HEK293 (cell line): ENCODE results near the gene PDK3.

Experiments used
- CTCF ChIA-PET: fragments of 350-600 bp; formaldehyde crosslinking; extraction: SDS; loops from one replicate; lab custom pipeline; 2021; ENCODE audit warnings: antibody characterized with exemption; lab: Yijun Ruan, JAX
- POLR2A ChIA-PET: fragments of 300-600 bp; formaldehyde crosslinking; extraction: SDS; loops from one replicate; lab custom pipeline; 2020; ENCODE audit warnings: antibody characterized with exemption, inconsistent platforms; lab: Yijun Ruan, JAX
- H3K27ac ChIP-seq: fragments of 200-500 bp; sonication (Bioruptor generic); 2 replicates; pipeline ENCODE4 v1.5.1; 2014; ENCODE audit warnings: low read depth, low read length, control low read depth, inconsistent platforms; ENCODE audit errors: extremely low read depth
- H3K36me3 ChIP-seq, 2 experiments: fragments of 200-500 bp in 1 of 2; sonication (Bioruptor generic) in 1 of 2; 1 replicate in 1 of 2; 2 replicates in 1 of 2; pipeline ENCODE4 v1.5.1; 2014 to 2017; ENCODE audit warnings: inconsistent platforms in 2 of 2, low read length in 2 of 2; ENCODE audit not compliant: control insufficient read depth in 2 of 2, insufficient read depth in 1 of 2
- H3K4me1 ChIP-seq: fragments of 200-500 bp; sonication (Bioruptor generic); 2 replicates; pipeline ENCODE4 v1.5.1; 2014; ENCODE audit warnings: mild to moderate bottlenecking, low read length, inconsistent platforms; ENCODE audit not compliant: control insufficient read depth, insufficient read depth
- H3K4me3 ChIP-seq: 2 replicates; pipeline ENCODE4 v1.5.1; 2011; ENCODE audit warnings: low read depth, mild to moderate bottlenecking, control low read depth, low read length, moderate library complexity
- H3K9me3 ChIP-seq: fragments of 200-500 bp; sonication (Bioruptor generic); 2 replicates; pipeline ENCODE4 v1.5.1; 2014; ENCODE audit warnings: low read depth, low read length, inconsistent platforms; ENCODE audit not compliant: control insufficient read depth, insufficient read depth
- EGR2 ChIP-seq: fragments of 450-650 bp; formaldehyde crosslinking; IDR thresholded peaks from 2 replicates; pipeline ENCODE4 v1.5.1; 2016; ENCODE audit warnings: low read depth, missing biosample characterization, missing genetic modification characterization
- GFI1B ChIP-seq: fragments of 450-650 bp; formaldehyde crosslinking; IDR thresholded peaks from 2 replicates; pipeline ENCODE4 v1.5.1; 2016; ENCODE audit warnings: missing biosample characterization, missing genetic modification characterization
- IKZF3 ChIP-seq: fragments of 450-650 bp; IDR thresholded peaks from 2 replicates; pipeline ENCODE4 v1.5.0; 2018; ENCODE audit warnings: missing biosample characterization, mild to moderate bottlenecking, missing genetic modification characterization, moderate library complexity
- KLF1 ChIP-seq: fragments of 450-650 bp; formaldehyde crosslinking; IDR thresholded peaks from 2 replicates; pipeline ENCODE4 v1.5.1; 2016; ENCODE audit warnings: missing biosample characterization, missing genetic modification characterization
- TRIM28 ChIP-seq: IDR thresholded peaks from 2 replicates; pipeline ENCODE4 v1.6.1; 2011; ENCODE audit warnings: low read length, control low read depth, borderline replicate concordance
- TSHZ1 ChIP-seq: fragments of 450-650 bp; formaldehyde crosslinking; IDR thresholded peaks from 2 replicates; pipeline ENCODE4 v1.5.1; 2016; ENCODE audit warnings: missing biosample characterization, missing genetic modification characterization, borderline replicate concordance
- YY1 ChIP-seq: fragments of 450-650 bp; formaldehyde crosslinking; IDR thresholded peaks from 2 replicates; pipeline ENCODE4 v1.5.1; 2018; ENCODE audit warnings: missing biosample characterization, missing genetic modification characterization
- ZBTB26 ChIP-seq: fragments of 450-650 bp; formaldehyde crosslinking; optimal IDR thresholded peaks from 2 replicates; pipeline ENCODE3; 2016; ENCODE audit warnings: missing biosample characterization, mild to moderate bottlenecking, missing genetic modification characterization
- ZNF112 ChIP-seq: fragments of 450-650 bp; formaldehyde crosslinking; IDR thresholded peaks from 2 replicates; pipeline ENCODE4 v1.5.0; 2017; ENCODE audit warnings: missing biosample characterization, missing genetic modification characterization
- ZNF133 ChIP-seq: fragments of 450-650 bp; formaldehyde crosslinking; IDR thresholded peaks from 2 replicates; pipeline ENCODE4 v1.5.1; 2016; ENCODE audit warnings: missing biosample characterization, missing genetic modification characterization
- ZNF174 ChIP-seq: fragments of 450-650 bp; formaldehyde crosslinking; IDR thresholded peaks from 2 replicates; pipeline ENCODE4 v1.5.0; 2017; ENCODE audit warnings: missing biosample characterization, mild to moderate bottlenecking, missing genetic modification characterization
- ZNF335 ChIP-seq: fragments of 450-650 bp; formaldehyde crosslinking; conservative IDR thresholded peaks from 2 replicates; pipeline ENCODE4 v1.5.1; 2016; ENCODE audit warnings: missing biosample characterization, missing genetic modification characterization
- ZNF341 ChIP-seq: fragments of 450-650 bp; formaldehyde crosslinking; IDR thresholded peaks from 2 replicates; pipeline ENCODE4; 2016; ENCODE audit warnings: low read depth, missing biosample characterization, missing genetic modification characterization
- ZNF548 ChIP-seq: fragments of 450-650 bp; formaldehyde crosslinking; IDR thresholded peaks from 2 replicates; pipeline ENCODE4 v1.5.1; 2016; ENCODE audit warnings: missing biosample characterization, missing genetic modification characterization
- ZNF768 ChIP-seq: fragments of 450-650 bp; formaldehyde crosslinking; IDR thresholded peaks from 2 replicates; pipeline ENCODE4 v1.5.1; 2018; ENCODE audit warnings: missing biosample characterization, mild to moderate bottlenecking, missing genetic modification characterization
- TF ChIP-seq, protein P1 (sequence below): fragments of 450-650 bp; formaldehyde crosslinking; IDR thresholded peaks from 2 replicates; pipeline ENCODE4 v1.5.1; 2016; ENCODE audit warnings: missing biosample characterization, missing genetic modification characterization
- TF ChIP-seq, protein P2 (sequence below): fragments of 450-650 bp; formaldehyde crosslinking; IDR thresholded peaks from 2 replicates; pipeline ENCODE4 v1.5.0; 2017; ENCODE audit warnings: missing biosample characterization, missing genetic modification characterization, borderline replicate concordance

Gene PDK3

DNA sequence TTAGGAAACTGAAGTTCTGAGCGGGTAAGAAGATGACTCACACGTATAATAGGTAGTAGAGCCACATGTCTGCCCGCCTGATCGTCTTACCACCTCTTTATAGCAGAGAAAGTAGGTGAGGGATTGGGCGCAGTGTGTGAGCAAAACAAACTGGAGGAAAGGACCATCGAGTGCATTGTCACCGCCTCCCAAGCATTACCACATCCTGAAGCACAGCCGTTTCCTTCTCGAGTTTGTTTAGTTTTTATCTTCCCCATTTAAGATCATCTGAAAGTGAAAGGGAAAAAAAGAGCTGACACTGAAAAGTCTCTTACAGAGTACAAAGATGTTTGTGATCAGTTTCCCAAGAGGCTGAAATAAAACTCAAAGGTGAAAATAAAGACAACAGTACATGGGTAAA, 14.8 kb downstream of the PDK3 start:
- ChIA-PET CTCF (no interaction called here), POLR2A (no interaction called here)
- peaks cover 2% of the 10 kb centered on the region; the same call in 1 of the 2 replicates for H3K4me1 ChIP-seq
- no peak overlapping the region for H3K27ac ChIP-seq
- no peaks in the 10 kb centered on the region for H3K9me3 ChIP-seq
- no peaks in the 10 kb centered on the region for H3K36me3 ChIP-seq
- H3K4me3 ChIP-seq, result no peak overlapping the region
- peak; percentile 52; the same call in 1 of the 2 replicates for TF ChIP-seq ZNF133 (tag by site-specific recombination)
- no peak for TF ChIP-seq KLF1 (tag by site-specific recombination)
- TF ChIP-seq TRIM28, result peak; percentile 72; the same call in 1 of the 2 replicates
- TF ChIP-seq, all 188 proteins: peak for 2

DNA sequence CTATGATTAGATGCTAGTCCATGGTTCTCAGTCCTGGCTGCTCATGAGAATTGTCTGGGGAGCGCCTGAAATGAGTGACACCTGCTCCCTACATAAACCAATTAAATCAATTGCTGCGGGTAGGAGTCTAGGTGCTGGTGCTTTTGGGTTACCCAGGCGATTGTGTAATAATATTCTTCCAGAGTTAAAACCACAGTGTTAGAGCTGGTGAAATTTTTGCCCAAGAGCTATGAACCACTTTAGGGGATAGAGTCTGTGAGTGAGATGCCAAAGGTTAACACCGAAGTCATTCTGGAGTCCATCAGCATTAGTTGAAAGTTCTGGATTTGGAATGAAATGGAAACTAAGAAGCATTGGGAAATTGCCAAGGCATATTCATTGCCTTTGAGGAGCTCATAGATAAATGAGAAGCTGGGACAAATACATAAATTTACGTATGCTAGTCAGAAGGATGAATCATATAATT, 15.3 kb downstream of the PDK3 start:
- Histone ChIP-seq H3K4me3 (no peak overlapping the region), H3K4me1 (peaks cover 2% of the 10 kb centered on the region; the same call in 1 of the 2 replicates), H3K27ac (no peak overlapping the region), H3K9me3 (no peaks in the 10 kb centered on the region), H3K36me3 (no peaks in the 10 kb centered on the region)
- ChIA-PET POLR2A (no interaction called here), CTCF (interaction anchor here (1.0 kb wide), 1 partner anchor 14 kb away, joined by 4 read pairs; no protein-coding TSS in a partner anchor)
- TF ChIP-seq, protein P1, sequence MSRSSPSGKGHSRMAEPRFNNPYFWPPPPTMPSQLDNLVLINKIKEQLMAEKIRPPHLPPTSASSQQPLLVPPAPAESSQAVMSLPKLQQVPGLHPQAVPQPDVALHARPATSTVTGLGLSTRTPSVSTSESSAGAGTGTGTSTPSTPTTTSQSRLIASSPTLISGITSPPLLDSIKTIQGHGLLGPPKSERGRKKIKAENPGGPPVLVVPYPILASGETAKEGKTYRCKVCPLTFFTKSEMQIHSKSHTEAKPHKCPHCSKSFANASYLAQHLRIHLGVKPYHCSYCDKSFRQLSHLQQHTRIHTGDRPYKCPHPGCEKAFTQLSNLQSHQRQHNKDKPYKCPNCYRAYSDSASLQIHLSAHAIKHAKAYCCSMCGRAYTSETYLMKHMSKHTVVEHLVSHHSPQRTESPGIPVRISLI, result no peak
- no peak for TF ChIP-seq IKZF3 (tag by site-specific recombination)
- no peak for TF ChIP-seq GFI1B (tag by site-specific recombination)

DNA sequence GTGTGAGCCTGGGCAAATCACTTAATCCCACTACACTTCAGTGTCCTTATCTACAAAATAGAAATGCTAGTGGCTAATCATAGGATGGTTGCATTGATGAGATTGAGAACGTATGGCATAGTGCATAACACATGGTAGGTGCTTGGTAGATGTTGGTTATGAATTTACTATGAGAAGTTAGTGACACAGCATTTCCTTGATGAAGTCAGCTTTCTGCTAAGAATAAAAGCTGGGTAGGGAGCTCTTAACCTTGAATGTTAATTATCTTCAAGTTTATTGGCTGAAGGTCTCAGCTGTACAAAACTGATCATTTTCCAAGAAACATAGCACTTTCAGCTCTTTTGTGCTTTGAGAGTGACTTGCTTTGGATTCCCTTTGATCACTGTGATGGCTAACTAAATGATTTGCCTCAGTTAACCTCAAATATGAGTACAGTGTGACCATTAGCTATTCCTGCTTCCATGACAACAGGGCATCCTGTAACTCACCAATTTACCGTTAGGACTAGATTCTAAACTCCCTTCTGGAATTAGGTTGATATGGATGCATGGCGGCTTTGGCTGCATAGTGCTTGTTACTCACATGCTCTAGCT, 17.8 kb downstream of the PDK3 start:
- no peak overlapping the region for H3K4me3 ChIP-seq
- H3K27ac ChIP-seq, result no peak overlapping the region
- CTCF ChIA-PET, result interaction anchor here (0.6 to 1.3 kb wide), 3 partner anchors 87 to 193 kb away, joined by 3 to 4 read pairs (median 3); no protein-coding TSS in a partner anchor
- H3K4me1 ChIP-seq, result 0 out of 2 replicates have a peak, but pooled peaks cover 5% of the 10 kb centered on the region
- TF ChIP-seq ZNF112 (tag by site-specific recombination) (no peak), TRIM28 (0 out of 2 replicates have a peak, but pooled peaks have one; percentile 22)
- TF ChIP-seq, all 188 proteins: peak for 1
- Histone ChIP-seq H3K36me3 (no peaks in the 10 kb centered on the region), H3K9me3 (no peaks in the 10 kb centered on the region)
- POLR2A ChIA-PET, result interaction anchor here (0.6 kb wide), 1 partner anchor 11 kb away, joined by 3 read pairs; no protein-coding TSS in a partner anchor

GRCh38 chrX:24483596-24483995, 18.5 kb downstream of the PDK3 start:
- CTCF ChIA-PET, result interaction anchor here (0.6 kb wide), 1 partner anchor 192 kb away, joined by 3 read pairs; no protein-coding TSS in a partner anchor
- POLR2A ChIA-PET, result no interaction called here
- no peaks in the 10 kb centered on the region for H3K36me3 ChIP-seq
- no peak overlapping the region for H3K27ac ChIP-seq
- no peak for TF ChIP-seq ZNF335 (tag by site-specific recombination)
- TF ChIP-seq YY1, result no peak
- no peak for TF ChIP-seq ZNF174 (tag by site-specific recombination)
- TF ChIP-seq ZNF548 (tag by site-specific recombination), result no peak
- TF ChIP-seq, protein P2, sequence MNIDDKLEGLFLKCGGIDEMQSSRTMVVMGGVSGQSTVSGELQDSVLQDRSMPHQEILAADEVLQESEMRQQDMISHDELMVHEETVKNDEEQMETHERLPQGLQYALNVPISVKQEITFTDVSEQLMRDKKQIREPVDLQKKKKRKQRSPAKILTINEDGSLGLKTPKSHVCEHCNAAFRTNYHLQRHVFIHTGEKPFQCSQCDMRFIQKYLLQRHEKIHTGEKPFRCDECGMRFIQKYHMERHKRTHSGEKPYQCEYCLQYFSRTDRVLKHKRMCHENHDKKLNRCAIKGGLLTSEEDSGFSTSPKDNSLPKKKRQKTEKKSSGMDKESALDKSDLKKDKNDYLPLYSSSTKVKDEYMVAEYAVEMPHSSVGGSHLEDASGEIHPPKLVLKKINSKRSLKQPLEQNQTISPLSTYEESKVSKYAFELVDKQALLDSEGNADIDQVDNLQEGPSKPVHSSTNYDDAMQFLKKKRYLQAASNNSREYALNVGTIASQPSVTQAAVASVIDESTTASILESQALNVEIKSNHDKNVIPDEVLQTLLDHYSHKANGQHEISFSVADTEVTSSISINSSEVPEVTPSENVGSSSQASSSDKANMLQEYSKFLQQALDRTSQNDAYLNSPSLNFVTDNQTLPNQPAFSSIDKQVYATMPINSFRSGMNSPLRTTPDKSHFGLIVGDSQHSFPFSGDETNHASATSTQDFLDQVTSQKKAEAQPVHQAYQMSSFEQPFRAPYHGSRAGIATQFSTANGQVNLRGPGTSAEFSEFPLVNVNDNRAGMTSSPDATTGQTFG (tag by site-specific recombination), result no peak
- TF ChIP-seq EGR2, result no peak
- no peak for TF ChIP-seq ZNF768
- no peak for TF ChIP-seq TSHZ1 (tag by site-specific recombination)
- TF ChIP-seq ZBTB26 (tag by site-specific recombination), result no peak
- TF ChIP-seq ZNF341 (tag by site-specific recombination), result no peak
- H3K4me1 ChIP-seq, result peaks cover 5% of the 10 kb centered on the region; the same call in 1 of the 2 replicates
- H3K4me3 ChIP-seq, result no peak overlapping the region
- no peaks in the 10 kb centered on the region for H3K9me3 ChIP-seq
